NCI-H2107 (cell line): Measurements from ENCODE around the gene LRRC8B.

ENCODE experiments used
- DNase-seq: peaks from one replicate; lab custom pipeline; 2025; lab: John Stamatoyannopoulos, UW

The LRRC8B gene

DNA sequence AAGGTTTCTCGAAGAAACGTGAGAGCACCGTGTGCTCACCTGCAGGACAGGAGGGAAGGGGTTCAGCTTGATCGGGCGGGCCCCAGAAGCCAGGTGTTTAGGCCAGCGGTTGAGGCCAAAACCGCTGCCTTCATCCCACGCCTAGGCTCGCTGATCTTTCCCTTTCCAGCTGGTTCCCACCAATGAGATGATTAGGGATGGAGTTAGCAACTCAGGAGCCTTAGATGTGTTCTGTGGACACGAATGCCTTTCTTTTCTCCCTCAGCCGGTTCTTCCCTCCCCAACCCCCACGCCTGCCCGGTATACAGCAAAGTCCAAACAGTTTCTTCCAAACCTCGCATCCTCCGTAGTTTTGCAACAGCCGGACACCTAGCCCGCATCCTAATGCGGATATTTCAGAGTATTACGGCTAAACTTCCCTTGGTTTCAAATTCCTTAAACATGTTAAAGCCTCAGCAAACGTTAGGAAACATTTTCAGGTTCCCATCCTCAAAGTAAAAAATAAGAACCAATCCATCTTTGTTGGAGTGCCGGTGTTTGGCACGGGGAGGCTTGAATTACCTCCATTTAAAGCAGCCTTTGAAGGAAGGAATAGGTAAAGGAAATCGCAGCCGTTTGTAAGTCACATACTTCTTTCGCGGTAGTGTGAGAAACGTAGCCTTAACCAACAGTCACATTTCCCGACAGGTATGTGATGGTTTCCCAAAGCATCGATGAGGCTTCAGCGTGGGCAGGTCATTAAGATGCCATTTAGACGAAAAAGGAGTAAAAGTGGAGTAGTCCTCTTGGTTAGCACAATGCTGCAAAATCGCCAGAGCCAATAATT, 109.4 kb downstream of the LRRC8B start:
- DNase-seq, result no peak

DNA sequence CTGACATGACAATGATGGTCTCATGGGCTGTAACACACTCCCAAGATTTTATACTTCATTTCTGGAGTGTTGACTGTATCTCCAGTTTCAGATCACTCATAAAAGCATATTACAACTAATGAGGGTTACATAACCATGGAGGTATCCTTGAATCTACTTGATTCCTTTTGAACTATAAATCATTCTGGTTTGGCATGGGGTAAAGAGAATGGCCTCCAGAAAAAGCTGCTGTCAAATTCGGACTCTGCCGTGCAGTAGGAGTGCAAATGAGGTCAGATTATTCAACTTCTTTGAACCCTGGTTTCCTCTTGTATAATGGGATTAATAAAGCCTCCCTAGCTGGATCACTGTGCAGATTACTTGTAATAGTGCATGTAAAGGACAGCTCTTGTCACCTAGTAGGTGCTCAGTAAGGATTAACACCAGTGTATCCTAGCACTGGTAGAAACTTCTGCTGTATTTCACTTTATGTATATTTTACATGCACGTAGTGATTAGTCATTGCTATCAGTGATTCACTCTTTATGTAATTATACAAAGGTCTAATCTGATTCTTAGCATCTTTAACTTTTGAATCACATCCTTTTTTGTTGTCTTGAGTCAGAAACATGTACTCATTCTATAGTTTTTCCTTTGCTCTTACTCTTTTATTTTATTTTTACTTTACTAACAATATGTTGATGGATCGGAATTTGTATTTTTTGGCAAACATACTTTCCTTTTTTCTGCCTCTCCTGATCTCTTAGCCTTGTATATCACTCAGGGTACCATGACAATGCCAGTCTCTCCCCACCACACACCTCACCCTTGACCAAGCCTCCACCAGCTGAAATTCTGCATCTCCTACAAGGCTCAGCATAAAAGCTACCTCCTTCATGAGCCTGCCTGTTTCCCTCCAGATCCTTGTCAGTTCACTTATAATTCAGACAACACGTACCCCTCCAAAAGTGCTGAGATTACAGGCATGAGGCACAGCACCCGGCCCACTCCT, 111.5 kb downstream of the LRRC8B start:
- no peak for DNase-seq

DNA sequence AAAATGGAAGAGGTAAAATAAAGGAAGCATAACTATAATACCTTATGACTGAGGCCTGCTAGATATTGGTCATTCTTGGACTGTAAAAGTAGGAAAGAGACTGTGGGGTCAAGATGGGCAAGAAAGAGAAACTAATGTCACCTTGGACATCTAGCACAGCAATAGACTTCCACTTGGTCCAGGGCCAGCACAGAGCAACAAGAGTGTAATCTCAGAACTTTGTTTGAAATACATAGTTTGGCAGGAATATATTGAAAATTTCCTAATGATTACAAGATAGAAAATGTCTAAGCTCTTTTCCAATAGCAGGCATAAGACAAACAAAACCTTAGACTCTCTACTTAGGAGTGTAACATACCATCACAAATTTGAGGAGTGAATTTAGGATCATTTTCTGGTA, 112.9 kb downstream of the LRRC8B start:
- no peak for DNase-seq

DNA sequence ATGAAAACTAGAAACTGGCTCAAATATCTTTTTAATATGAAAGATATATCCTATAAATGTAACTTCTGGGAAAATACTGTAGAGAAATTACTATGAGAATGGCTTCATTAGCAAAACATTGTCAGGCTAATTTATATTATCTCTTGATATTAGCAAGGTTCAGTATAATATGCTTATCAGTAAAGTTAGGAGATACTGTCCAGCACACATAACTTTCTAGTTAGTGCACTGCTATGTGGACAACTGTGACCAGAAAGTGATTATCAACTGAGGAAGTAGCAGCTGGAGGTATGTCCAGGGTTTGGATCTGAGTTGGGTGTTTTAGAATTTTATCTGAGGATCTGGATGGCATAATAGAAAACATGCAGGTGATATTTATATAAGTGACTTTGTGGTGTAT, 115.8 kb downstream of the LRRC8B start:
- no peak for DNase-seq

DNA sequence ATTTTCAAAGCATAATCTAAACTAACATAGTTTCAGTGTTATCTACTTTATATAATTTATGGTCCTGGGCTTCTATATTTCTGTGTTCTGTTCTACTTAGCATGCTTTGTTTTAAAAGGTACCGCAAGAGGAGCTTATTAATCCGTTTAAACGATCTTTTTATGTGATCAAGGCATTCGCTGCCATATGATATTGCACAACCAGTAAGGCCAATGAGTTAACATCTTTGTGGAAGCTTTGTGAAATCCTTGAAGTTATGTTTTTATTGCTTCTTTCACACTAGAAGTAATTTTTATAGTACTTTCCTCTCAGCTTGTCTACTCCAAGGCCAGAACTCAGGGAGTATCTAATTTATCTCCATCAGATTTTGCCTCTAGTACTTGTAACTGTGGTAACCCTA, 117.2 kb downstream of the LRRC8B start:
- DNase-seq, result no peak

DNA sequence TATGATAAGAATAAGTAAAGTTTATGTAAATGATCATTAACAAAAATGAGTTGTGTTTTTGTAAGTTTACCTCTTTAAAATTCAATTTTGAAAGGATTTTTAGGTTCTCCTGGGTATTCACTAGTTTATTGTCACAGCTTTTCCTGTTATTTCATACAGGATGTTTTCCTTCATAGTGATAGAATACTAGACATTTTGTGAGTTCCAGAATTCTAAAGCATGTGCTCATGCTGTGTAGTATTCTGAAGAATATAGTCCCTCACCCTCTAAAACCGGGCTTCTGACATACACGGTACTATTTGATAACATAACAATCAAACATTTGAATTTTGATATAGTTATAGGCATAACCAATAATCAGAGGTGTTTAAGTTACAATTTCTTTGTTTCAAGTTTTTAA, 118.9 kb downstream of the LRRC8B start:
- DNase-seq, result no peak

DNA sequence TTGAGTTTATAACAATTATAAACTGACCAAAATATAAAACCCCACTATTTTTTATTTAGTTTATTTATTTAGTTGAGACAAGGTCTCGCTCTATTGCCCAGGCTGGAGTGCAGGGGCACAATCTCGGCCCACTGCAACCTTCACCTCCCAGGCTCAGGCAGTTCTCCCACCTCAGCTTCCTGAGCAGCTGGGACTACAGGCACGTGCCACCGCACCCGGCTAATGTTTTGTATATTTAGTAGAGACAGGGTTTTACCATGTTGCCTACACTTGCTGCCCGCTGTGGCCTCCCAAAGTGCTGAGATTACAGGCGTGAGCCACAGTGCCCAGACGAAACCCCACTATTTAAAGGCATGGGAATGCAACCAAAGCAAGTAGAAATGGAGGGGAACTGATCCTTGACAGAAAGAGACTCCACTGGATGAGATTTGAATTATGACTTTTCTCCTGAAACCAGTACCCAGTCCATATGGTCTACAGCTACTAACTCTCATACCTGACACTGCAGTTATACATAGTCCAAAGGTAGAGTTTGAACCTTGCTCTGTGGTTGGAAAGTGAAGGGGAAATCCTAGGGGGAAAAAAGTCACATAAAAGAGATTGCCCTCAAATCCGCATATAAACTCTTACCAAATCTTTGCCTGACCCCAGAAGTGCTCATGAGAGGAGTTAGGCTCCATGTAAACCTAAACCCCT, 119.6 kb downstream of the LRRC8B start:
- DNase-seq, result no peak

DNA sequence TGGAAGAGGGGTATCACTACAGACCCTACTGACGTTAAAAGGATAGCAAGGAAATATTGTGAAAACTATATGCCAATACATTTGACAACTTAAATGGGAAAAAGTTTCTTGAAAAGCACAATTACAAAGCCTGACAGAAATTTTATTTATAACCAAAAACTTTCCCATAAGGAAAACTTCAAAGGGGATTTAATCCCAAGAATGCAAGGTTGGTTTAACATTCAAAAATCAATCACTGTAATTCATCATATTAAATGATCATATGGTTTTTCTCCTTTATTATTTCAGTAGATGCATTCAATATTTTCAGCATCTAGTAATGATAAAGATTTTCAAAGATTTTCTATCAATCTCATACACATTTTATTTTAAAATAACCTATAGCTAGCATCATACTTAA, 121.6 kb downstream of the LRRC8B start:
- DNase-seq, result no peak
